ENCODE data around the gene DCTN1.

DCTN1 gene

GRCh38 chr2:74414441-74414840 is 34.3 kb upstream of the DCTN1 start:
- DNase-seq (ENCODE audit: low read depth in 2 of 2, low spot score in 1 of 2), result no peak

GRCh38 chr2:74413001-74413698 is 33.0 kb upstream of the DCTN1 start:
- no peak for DNase-seq (ENCODE audit: low read depth in 2 of 2, low spot score in 1 of 2)

GRCh38 chr2:74407682-74408081 is 27.6 kb upstream of the DCTN1 start:
- DNase-seq (ENCODE audit: low read depth in 2 of 2, low spot score in 1 of 2), result no peak

- DNase-seq (ENCODE audit: low read depth in 2 of 2, low spot score in 1 of 2), result no peak
Measured at GRCh38 chr2:74406035-74406434, 25.9 kb upstream of the DCTN1 start.

GRCh38 chr2:74401891-74402290 is 21.8 kb upstream of the DCTN1 start:
- DNase-seq (ENCODE audit: low read depth in 2 of 2, low spot score in 1 of 2), result no peak

GRCh38 chr2:74399785-74400184 is 19.7 kb upstream of the DCTN1 start:
- no peak for DNase-seq (ENCODE audit: low read depth in 2 of 2, low spot score in 1 of 2)

GRCh38 chr2:74396149-74396548 is 16.0 kb upstream of the DCTN1 start:
- no peak for DNase-seq (ENCODE audit: low read depth in 2 of 2, low spot score in 1 of 2)

DNA sequence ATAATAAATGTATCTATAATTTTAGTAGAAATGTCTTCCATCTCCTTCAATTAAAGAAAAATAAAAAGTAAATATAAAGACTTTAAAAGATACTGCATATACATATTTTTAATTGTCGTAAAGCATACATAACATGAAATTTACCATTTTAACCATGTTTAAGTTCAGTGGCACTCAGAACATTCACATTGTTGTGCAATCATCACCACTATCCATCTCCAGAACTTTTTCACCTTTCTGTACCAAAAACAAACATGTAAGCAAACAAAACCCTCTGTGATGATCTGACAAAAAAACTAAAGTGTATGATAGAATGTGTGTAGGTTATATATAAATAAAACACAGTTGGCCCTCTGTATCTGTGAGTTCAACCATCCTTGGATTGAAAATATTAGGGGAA is 13.4 kb upstream of the DCTN1 start:
- DNase-seq (ENCODE audit: low read depth in 2 of 2, low spot score in 1 of 2), result no peak

- DNase-seq (ENCODE audit: low read depth in 2 of 2, low spot score in 1 of 2), result no peak
Measured at GRCh38 chr2:74392449-74392743, 12.3 kb upstream of the DCTN1 start.

DNA sequence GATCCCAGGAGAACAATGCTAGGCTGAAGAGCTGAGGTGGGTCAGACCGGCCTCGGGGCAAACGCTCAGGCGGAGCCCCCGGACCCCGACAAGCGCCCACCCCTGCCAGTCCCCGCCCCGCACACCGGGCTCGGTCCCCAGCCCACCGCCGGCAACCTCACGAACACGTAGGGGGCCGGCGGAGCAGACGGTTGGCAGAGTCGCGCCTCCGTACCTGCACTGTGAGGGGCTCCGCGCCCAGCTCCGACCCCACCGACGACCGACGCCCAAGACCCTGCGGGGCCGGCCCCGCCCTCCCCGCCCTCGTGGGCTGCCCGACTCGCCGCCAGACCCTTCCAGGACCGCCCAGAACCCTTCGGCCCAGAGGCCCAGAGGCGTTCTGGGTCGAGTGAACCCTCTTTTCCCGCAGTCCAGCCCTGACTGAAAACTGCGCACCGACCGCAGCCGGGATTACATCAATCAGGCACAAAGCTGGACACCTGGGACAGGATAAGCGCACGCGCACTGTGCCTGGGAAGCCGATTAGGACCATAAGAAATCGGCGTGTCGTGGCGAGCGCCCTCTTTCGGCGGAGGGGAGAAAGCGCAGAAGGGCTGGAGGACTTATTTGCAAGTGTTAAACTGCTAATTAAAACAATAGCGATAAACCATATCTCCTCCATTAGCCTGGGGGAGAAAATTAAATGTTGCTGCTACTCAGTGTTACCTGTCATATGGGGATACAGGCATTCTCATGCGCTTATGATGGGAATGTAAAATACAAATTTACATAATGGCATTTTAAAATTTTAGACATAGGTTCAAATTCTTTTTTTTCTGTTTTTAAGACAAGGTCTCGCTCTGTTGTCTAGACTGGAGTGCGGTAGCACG is 11.7 kb upstream of the DCTN1 start:
- peak; percentile 93 to 94 for DNase-seq (ENCODE audit: low read depth in 2 of 2, low spot score in 1 of 2)

- DNase-seq (ENCODE audit: low read depth in 2 of 2, low spot score in 1 of 2), result no peak
Measured at GRCh38 chr2:74391209-74391579, 11.1 kb upstream of the DCTN1 start.

DNA sequence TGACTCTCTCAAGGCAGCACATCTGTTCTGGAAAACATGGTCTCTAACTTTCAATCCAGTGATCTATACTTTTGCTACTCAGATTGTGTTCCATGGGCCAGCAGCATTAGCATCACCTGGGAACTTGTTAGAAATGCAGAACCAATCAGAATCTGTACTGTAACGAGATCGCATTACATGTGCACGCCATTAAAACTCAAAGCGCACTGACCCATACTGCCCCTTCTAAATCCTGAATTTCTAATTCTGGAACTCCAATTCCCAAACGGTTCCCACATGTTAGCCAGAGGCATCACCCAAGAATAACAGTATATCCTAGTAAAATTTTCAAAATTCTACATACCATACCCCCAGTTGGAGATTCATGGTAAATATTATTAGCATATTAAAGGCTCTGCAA is 10.5 kb upstream of the DCTN1 start:
- DNase-seq (ENCODE audit: low read depth in 2 of 2, low spot score in 1 of 2), result no peak

DNA sequence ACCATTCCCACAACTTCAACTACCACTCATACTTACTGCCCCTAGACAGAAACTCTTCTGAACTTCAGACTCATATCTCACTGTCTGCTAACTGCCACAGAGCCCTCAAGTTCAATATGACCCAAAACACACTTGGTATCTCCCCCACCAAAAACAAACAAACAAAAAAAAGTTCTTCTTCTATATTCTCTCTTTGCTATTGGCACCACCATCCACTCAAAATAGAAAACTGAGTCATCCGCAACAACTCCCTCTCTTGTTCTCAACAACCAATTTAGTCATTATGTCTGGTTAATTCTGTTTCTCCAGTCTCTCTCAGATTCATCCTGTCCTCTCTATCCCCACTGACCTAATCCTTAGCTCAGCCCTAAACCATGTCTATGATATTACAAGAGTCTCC is 7.2 kb upstream of the DCTN1 start:
- no peak for DNase-seq (ENCODE audit: low read depth in 2 of 2, low spot score in 1 of 2)

- no peak for DNase-seq (ENCODE audit: low read depth in 2 of 2, low spot score in 1 of 2)
Measured at GRCh38 chr2:74385396-74385795, 5.3 kb upstream of the DCTN1 start.

DNA sequence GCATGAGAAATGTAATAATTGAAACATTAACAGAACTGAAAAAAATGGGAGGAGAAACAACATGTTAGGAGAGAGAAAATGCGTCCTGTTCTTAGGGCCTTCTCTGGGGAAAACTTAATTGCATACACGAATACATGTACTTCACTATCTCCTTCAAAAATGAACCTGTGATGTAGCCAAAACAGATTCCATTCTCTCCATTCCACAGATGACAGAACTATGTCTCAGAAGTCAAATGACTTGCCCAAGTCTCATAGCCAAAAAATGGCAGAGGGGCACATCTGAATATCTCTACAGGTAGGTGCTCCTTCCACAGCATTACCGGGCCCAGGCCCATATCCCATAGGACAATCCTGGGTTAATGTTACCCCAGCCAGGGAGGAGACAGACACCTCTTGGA is 3.9 kb upstream of the DCTN1 start:
- DNase-seq (ENCODE audit: low read depth in 2 of 2, low spot score in 1 of 2), result no peak

DNA sequence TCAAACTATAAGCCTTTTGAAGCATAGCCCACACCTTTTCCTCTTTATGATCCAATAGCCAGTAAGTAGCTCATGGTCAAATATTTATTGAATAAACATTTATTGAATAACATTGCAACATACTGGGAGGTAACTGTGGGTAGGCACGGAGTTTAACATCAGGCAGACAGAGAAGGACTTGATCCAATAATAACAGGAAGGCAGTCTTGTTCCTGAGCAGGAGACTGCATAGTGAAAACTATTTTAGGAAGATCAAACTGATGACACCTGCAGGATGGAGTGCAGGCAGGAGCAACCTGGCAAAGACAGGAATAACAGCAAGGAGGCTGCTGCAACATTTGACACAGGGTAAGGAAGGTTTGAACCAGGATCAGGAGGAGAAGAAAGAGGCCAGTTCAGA is 3.1 kb upstream of the DCTN1 start:
- no peak for DNase-seq (ENCODE audit: low read depth in 2 of 2, low spot score in 1 of 2)

- DNase-seq (ENCODE audit: low read depth in 2 of 2, low spot score in 1 of 2), result no peak
Measured at GRCh38 chr2:74381751-74382150, 1.6 kb upstream of the DCTN1 start.

GRCh38 chr2:74378007-74378406 is 2.1 kb downstream of the DCTN1 start:
- DNase-seq (ENCODE audit: low read depth in 2 of 2, low spot score in 1 of 2), result no peak

GRCh38 chr2:74375838-74376237 is 4.3 kb downstream of the DCTN1 start:
- DNase-seq (ENCODE audit: low read depth in 2 of 2, low spot score in 1 of 2), result no peak

GRCh38 chr2:74374509-74375205 is 5.5 kb downstream of the DCTN1 start:
- no peak for DNase-seq (ENCODE audit: low read depth in 2 of 2, low spot score in 1 of 2)

GRCh38 chr2:74373985-74374384 is 6.1 kb downstream of the DCTN1 start:
- DNase-seq (ENCODE audit: low read depth in 2 of 2, low spot score in 1 of 2), result no peak

GRCh38 chr2:74373221-74373676 is 6.9 kb downstream of the DCTN1 start:
- no peak for DNase-seq (ENCODE audit: low read depth in 2 of 2, low spot score in 1 of 2)

All from stimulated activated CD8-positive, alpha-beta memory T cell treated with anti-CD3 and anti-CD28 coated beads, Interleukin-4, amount 100 ng/mL, for 1 hour (primary cell).